HEK293T (cell line): ENCODE measurements around the gene PRKAR2A.

Source experiments
- FOXA1 ChIP-seq: fragments of 450-650 bp; IDR thresholded peaks from 2 replicates; pipeline ENCODE4 v1.6.1; 2016; ENCODE audit warnings: mild to moderate bottlenecking
- PKNOX1 ChIP-seq: fragments of 450-650 bp; IDR thresholded peaks from 2 replicates; pipeline ENCODE4 v1.6.1; 2016
- SP1 ChIP-seq: fragments of 450-650 bp; IDR thresholded peaks from 2 replicates; pipeline ENCODE4 v1.6.1; 2017
- SUZ12 ChIP-seq: fragments of 450-650 bp; IDR thresholded peaks from 2 replicates; pipeline ENCODE4 v1.6.1; 2016; ENCODE audit warnings: mild to moderate bottlenecking
- TARDBP ChIP-seq: fragments of 450-650 bp; IDR thresholded peaks from 2 replicates; pipeline ENCODE4 v1.6.1; 2016

- TF ChIP-seq PKNOX1, result no peak
- no peak for TF ChIP-seq SP1
- no peak for TF ChIP-seq TARDBP
- no peak for TF ChIP-seq SUZ12
- TF ChIP-seq FOXA1, result no peak
These were observed 123.9 kb downstream of the PRKAR2A start for GRCh38 chr3:48723725-48724124.
